Measurements from ENCODE around the gene BMP10. TPM values are rescaled to one million over a fixed set of nuclear protein-coding genes. Genes with fewer than 3 reads are reported as not detected.

Gene BMP10
- total and polyA plus RNA-seq, 9 donors: not detected

GRCh38 chr2:68831686-68832232 lies 39.4 kb downstream of the BMP10 start:
- Histone ChIP-seq H3K4me1 (ENCODE audit: insufficient read depth) (peaks cover 14% of the 10 kb centered on the region), H3K36me3 (no peaks in the 10 kb centered on the region), H3K9me3 (no peaks in the 10 kb centered on the region), H3K27ac (peak overlapping the region in 1 of 2 donors; percentile 55), H3K4me3 (no peak overlapping the region), H3K27me3 (no peaks in the 10 kb centered on the region)
- DNase-seq: no peak
- TF ChIP-seq CTCF (IDR thresholded peaks at IDR 0.05): no peak
- TF ChIP-seq POLR2A (IDR thresholded peaks at IDR 0.05): no peak
- TF ChIP-seq EP300 (IDR thresholded peaks at IDR 0.05): no peak
- 63 to 84% (median 80%) methylated on average over 3 of the region's 3 CpGs for WGBS, 3 donors
- intact Hi-C loops (cut with DNase I): loop anchor here in 1 of 4 donors (5.0 kb wide), 1 partner anchor 79 kb away; no protein-coding TSS in a partner anchor

- H3K27me3 ChIP-seq: no peaks in the 10 kb centered on the region
- H3K4me3 ChIP-seq: no peak overlapping the region
- H3K27ac ChIP-seq: peak overlapping the region in 1 of 2 donors; percentile 16
- DNase-seq: no peak
- H3K36me3 ChIP-seq: no peaks in the 10 kb centered on the region
- H3K9me3 ChIP-seq: no peaks in the 10 kb centered on the region
- intact Hi-C loops (cut with DNase I): loop anchor here in 2 of 4 donors (5.0 to 10.0 kb wide), 2 partner anchors 75 to 77 kb away; no protein-coding TSS in a partner anchor
- TF ChIP-seq CTCF (IDR thresholded peaks at IDR 0.05) (no peak), POLR2A (IDR thresholded peaks at IDR 0.05) (no peak), EP300 (IDR thresholded peaks at IDR 0.05) (no peak)
- peaks cover 14% of the 10 kb centered on the region for H3K4me1 ChIP-seq (ENCODE audit: insufficient read depth)
- 38 to 40% (median 39%) methylated on average over 2 of the region's 2 CpGs for WGBS, 3 donors
Observed at GRCh38 chr2:68829749-68830148, 41.4 kb downstream of the BMP10 start.

- Histone ChIP-seq H3K27ac (peak overlapping the region in 1 of 2 donors; percentile 16), H3K4me1 (ENCODE audit: insufficient read depth) (peaks cover 14% of the 10 kb centered on the region), H3K4me3 (no peak overlapping the region), H3K9me3 (no peaks in the 10 kb centered on the region), H3K27me3 (no peaks in the 10 kb centered on the region), H3K36me3 (no peaks in the 10 kb centered on the region)
- intact Hi-C loops (cut with DNase I): loop anchor here in 1 of 4 donors (10.0 kb wide), 1 partner anchor 76 kb away; no protein-coding TSS in a partner anchor
- TF ChIP-seq POLR2A (IDR thresholded peaks at IDR 0.05) (no peak), CTCF (IDR thresholded peaks at IDR 0.05) (peak in 1 of 3 donors; percentile 18), EP300 (IDR thresholded peaks at IDR 0.05) (peak; percentile 39)
- DNase-seq: peak; percentile 96 to 99 (median 98)
- 0 to 2% (median 0%) methylated on average over 10 of the region's 10 CpGs for WGBS, 3 donors
Observed at GRCh38 chr2:68828887-68829708, 42.1 kb downstream of the BMP10 start.

GRCh38 chr2:68827666-68828065 lies 43.5 kb downstream of the BMP10 start:
- TF ChIP-seq POLR2A (IDR thresholded peaks at IDR 0.05) (no peak), EP300 (IDR thresholded peaks at IDR 0.05) (no peak), CTCF (IDR thresholded peaks at IDR 0.05) (no peak)
- no peak overlapping the region for H3K27ac ChIP-seq
- H3K36me3 ChIP-seq: no peaks in the 10 kb centered on the region
- no peaks in the 10 kb centered on the region for H3K9me3 ChIP-seq
- no peak for DNase-seq
- WGBS, 3 donors: 56 to 71% (median 69%) methylated on average over 4 of the region's 4 CpGs
- no peaks in the 10 kb centered on the region for H3K27me3 ChIP-seq
- H3K4me1 ChIP-seq (ENCODE audit: insufficient read depth): peaks cover 14% of the 10 kb centered on the region
- H3K4me3 ChIP-seq: no peak overlapping the region
- intact Hi-C loops (cut with DNase I): loop anchor here in 1 of 4 donors (10.0 kb wide), 1 partner anchor 77 kb away; no protein-coding TSS in a partner anchor

All from ovary (tissue), 9 donors.